GM18517 (cell line): Measurements from ENCODE around the gene FBXL3.
"Not testable (repeated sequence)": the region's sequence is repeated elsewhere in the genome, so short reads cannot be mapped to it uniquely, and the experiment has no call there.

Experiments
- ATAC-seq: cut with Tn5 transposase; IDR thresholded peaks from one replicate; pipeline ENCODE4 v1.9.1; 2021; ENCODE audit warnings: mild to moderate bottlenecking, moderate library complexity; ENCODE audit not compliant: unreplicated experiment

The FBXL3 gene

DNA sequence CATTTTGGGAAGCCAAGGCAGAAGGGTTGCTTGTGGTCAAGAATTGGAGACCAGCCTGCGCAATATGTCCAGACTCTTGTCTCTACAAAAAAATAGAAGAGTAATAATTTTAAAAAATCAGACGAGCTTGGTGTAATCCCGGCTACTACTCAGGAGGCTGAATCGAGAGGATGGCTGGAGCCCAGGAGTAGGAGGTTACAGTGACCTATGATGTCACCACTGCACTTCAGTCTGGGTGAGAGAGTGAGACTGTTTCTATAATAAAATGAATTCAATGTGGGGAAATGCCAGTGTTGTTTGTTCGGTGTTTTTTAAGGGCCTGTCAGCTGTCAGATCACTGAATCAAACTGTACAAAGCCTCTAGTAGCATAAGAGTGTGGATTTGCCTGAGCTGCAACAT is 1.2 kb upstream of the FBXL3 start:
- no peak for ATAC-seq

DNA sequence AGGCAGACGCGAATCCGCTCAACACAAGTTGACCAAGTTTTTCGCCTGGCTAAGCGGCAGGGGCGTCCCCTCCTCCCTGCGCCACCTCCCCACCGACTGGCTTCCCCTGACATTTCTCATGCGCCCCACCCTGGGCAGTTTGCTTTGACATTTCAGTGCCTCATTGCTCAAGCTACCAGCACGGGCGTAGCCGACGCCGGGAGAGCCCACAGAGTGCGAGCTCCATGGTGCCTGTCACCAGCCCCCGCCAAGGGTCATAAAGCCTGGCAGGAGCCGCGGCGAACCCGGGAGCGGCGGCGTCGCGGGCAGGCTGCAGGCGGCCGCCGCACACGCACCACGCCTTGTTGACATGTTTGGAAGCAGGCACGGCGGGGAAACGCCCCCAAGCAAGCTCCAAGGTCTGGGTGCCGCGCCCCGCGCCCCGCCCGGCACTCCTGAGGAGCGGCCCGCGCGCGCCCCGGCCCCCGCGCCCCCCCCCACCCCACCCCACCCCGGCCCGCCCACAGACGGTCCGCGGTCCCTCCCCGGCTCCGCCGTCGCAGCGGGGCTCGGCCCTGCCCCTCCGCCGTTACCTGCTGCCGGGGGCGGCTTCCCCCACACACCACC is 601 bp downstream of the FBXL3 start:
- ATAC-seq, result peak; percentile 54

GRCh38 chr13:77022341-77022740 is 4.6 kb downstream of the FBXL3 start:
- no peak for ATAC-seq

DNA sequence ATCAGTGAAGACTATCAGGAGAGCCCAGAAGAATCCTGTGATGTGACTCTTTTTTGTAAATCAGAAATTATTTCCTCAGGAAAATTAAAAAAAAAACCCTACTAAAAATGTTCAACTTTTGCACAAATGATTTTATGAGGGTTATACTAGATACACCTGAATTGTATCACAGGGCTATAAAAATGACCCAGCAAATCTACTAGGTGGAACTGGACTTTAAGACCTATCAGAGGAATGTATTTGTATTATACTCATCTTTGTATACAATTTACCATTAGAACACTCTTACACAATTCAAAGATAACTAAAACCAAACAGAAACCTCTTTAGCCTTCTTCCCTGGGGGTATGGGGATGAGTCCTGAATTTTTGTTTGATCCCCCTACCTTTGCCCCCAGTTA is 7.2 kb downstream of the FBXL3 start:
- ATAC-seq, result no peak

DNA sequence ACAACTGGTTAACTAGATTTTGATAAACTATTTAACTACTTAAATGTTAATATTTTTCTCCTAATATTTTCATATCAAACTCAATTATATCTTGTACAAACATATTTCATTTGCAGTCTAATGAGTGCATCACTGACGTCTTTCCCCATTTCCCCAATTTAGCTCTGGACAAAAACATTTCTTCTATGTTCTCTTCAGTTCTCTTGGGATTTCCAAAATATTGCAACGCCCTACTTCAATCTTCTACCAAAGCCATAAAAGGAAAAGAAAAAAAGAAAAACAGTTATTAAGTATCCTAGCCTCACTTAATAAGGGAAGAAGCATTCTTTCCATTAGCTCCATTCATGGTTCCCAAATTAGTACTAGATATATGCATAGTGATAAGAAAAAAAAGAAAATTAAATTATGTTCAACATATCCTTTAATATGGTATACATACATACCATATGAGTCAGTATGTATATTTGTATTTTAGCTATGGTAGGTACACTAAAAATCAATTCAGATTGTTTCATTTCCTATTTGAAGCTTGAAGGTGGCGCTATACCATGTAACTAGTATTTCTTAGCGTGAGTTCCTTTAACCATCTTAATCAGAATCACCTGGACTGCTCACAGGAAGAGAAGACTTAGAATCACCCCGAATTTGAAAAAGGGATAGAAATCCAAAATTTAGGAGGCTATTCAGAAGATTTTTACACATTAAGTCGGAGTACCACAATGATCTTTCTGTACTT is 9.9 kb downstream of the FBXL3 start:
- ATAC-seq, result no peak

GRCh38 chr13:77016251-77016812 is 10.6 kb downstream of the FBXL3 start:
- ATAC-seq, result no peak

DNA sequence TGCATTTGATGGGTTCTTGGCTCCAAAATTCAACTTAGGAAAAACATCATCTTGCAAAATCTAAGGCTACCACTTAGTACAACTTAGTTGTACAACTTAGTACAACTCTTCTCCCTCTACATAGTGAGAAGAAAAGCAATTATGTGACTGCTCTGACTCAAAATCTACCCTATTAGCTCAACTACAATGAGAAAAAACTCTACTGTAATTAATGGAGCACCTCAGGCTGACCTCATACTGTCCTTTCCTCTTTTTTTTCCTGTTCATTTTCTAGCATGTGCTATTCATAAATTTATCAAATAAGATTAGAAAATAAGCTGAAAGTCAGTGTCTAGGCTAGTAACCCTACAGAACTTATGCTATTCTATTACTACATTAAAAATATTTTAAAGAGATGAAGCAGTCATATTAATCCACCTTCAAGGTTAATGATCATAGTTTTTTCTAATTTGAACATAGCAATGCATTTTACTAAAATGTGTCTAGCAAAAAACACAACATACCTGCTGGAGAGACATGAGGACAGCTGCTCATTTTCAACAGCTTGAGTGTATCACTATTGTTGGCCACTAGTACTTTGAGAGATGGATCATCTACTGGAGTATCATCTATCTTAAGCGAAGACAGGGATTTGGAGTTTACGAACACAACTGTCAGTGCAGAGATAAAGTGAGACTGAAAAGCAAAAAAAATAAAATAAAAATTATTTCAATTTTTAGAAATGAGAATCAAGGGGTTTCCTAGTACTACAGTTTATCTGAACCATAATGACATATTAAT is 11.9 kb downstream of the FBXL3 start:
- ATAC-seq, result no peak

DNA sequence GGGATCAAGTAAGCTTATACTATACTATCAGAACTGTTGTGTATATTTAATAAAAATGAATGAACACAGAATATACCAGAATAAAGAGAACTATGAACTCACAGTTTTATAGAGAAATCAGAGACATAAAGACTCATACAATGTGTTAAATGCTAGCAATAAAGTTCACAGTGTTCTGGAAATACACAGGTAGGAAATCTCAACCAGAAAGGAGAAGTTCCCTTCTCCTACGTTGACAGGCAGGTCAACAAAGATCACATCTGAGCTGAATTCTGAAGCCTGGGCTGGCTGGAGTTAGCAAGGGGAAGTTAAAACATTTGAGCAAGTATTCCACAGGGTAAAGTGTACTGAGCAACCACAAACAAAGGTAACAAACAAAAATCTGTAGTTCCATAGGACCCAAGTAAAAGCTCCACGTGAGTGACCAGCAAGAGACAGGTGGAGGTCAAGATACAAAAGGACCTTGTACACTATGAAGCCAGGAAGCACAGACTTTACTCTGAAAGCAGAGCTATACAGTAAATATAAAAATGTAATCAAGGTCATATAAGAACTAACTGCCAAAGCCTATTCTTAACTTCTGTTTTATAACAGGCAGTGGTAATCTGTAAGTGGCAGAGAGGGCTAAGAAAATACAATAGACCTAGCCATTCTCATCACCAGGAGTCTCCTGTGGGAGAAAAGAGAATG is 13.0 kb downstream of the FBXL3 start:
- ATAC-seq, result no peak

GRCh38 chr13:77009719-77010118 is 17.2 kb downstream of the FBXL3 start:
- not testable (repeated sequence) for ATAC-seq

- no peak for ATAC-seq
Observed at GRCh38 chr13:77009011-77009410, 17.9 kb downstream of the FBXL3 start.

GRCh38 chr13:77008337-77008736 is 18.6 kb downstream of the FBXL3 start:
- peak; percentile 58 for ATAC-seq

DNA sequence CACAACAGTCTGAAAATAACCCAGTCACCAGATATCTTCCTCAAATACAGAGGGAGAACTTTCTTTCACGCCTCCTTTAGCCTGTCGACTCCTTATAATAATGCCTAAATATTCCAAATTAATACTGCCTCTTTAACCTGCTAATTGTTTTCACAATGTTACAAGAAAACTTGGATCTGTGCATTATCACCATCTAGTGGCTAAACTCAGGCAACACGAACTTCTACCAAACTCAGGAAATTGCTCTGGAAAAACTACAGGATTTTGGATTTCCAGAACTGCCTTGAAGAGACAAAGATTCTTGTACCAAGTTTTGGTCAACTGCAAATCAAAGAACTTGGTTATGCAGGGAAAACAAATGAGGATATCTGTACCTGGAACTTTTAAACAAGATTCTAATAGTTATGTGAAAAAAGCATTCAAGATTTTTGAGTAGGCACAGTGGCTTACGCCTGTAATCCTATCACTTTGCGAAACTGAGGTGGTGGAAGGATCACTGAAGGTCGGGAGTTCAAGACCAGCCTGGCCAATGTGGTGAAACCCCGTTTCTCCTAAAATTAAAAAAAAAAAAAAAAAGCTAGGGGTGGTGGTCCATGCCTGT is 24.3 kb downstream of the FBXL3 start:
- ATAC-seq, result no peak

GRCh38 chr13:77001963-77002587 is 24.9 kb downstream of the FBXL3 start:
- ATAC-seq, result no peak

- no peak for ATAC-seq
Observed at GRCh38 chr13:77001540-77001939, 25.4 kb downstream of the FBXL3 start.

DNA sequence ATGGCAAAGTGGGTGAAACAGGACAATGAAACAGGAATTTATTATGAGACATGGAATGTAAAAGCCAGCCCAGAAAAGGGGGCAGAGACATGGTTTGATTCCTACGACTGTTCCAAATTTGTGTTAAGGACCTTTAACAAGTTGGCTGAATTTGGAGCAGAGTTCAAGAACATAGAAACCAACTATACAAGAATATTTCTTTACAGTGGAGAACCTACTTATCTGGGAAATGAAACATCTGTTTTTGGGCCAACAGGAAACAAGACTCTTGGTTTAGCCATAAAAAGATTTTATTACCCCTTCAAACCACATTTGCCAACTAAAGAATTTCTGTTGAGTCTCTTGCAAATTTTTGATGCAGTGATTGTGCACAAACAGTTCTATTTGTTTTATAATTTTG is 26.5 kb downstream of the FBXL3 start:
- no peak for ATAC-seq

GRCh38 chr13:76994281-76994680 is 32.7 kb downstream of the FBXL3 start:
- no peak for ATAC-seq

DNA sequence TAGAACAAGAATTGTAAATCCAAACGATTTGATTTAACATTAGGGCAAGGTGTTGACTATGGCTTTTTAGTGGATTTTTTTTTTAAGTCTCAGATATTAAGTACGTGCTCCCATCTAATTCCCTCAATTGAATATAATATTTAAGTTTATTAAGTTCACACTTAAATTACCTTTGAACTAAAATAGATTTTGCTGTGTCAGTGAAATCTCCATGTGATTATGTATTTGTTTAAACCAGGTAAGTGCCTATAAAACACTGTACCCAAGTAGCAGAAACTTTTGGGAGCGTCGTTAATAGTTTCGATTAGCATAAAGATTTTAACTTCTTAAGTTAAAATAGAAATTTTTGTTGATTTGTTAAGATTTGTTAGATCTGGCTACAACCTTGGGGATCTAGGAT is 33.5 kb downstream of the FBXL3 start:
- ATAC-seq, result no peak

DNA sequence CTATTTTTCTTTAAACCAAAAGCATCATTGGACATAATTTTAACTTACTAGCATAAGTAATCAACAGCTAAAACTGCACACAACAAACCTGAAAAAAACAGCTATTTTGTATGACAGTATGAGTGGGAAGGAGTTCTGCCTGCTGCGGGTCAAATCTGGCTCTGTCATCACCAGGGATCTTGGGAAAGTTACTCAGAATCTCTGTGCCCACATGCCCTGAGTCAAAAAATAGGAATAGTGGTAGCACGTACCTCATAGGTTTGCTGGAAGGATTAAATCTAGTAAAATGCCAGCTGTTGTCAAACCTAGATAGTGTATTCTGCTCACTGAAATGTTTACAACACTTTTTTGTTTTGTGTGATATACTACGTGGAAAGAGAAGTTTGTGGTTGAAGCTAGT is 33.9 kb downstream of the FBXL3 start:
- no peak for ATAC-seq

- peak; percentile 15 for ATAC-seq
Observed at GRCh38 chr13:76992548-76993001, 34.4 kb downstream of the FBXL3 start.
